ENCODE measurements around the gene KRTAP4-11.
"Not testable (repeated sequence)": the region's sequence is repeated elsewhere in the genome, so short reads cannot be mapped to it uniquely, and the experiment has no call there.

KRTAP4-11 gene

GRCh38 chr17:41123991-41124371, 5.8 kb upstream of the KRTAP4-11 start, which contains the start of gene KRTAP4-12:
Gene KRTAP4-12 (minus strand): TSS chr17:41124182. CDS start chr17:41124122, 60 bp downstream.
- DNase-seq (ENCODE audit: low spot score), result not testable (repeated sequence)

GRCh38 chr17:41123292-41123990, 5.3 kb upstream of the KRTAP4-11 start:
- not testable (repeated sequence) for DNase-seq (ENCODE audit: low spot score)

GRCh38 chr17:41121742-41122141, 3.6 kb upstream of the KRTAP4-11 start:
- no peak for DNase-seq (ENCODE audit: low spot score)

- not testable (repeated sequence) for DNase-seq (ENCODE audit: low spot score)
Measured at GRCh38 chr17:41119696-41120690, 1.8 kb upstream of the KRTAP4-11 start.

- no peak for DNase-seq (ENCODE audit: low spot score)
Measured at GRCh38 chr17:41118721-41119120, 548 bp upstream of the KRTAP4-11 start.

- DNase-seq (ENCODE audit: low spot score), result no peak
Measured at GRCh38 chr17:41116297-41116696, 1.9 kb downstream of the KRTAP4-11 start.

GRCh38 chr17:41111151-41111885, 6.9 kb downstream of the KRTAP4-11 start:
- no peak for DNase-seq (ENCODE audit: low spot score)

- not testable (repeated sequence) for DNase-seq (ENCODE audit: low spot score)
Measured at GRCh38 chr17:41108728-41109386, 9.3 kb downstream of the KRTAP4-11 start.

- no peak for DNase-seq (ENCODE audit: low spot score)
Measured at GRCh38 chr17:41107941-41108450, 10.2 kb downstream of the KRTAP4-11 start.

GRCh38 chr17:41105347-41105746, 12.8 kb downstream of the KRTAP4-11 start, which contains the start of gene KRTAP4-9:
Gene KRTAP4-9 (plus strand): TSS chr17:41105389. CDS start chr17:41105389, 0 bp downstream.
- not testable (repeated sequence) for DNase-seq (ENCODE audit: low spot score)

- DNase-seq (ENCODE audit: low spot score), result not testable (repeated sequence)
Measured at GRCh38 chr17:41104386-41105038, 13.7 kb downstream of the KRTAP4-11 start.

GRCh38 chr17:41103896-41104295, 14.3 kb downstream of the KRTAP4-11 start:
- DNase-seq (ENCODE audit: low spot score), result no peak

- no peak for DNase-seq (ENCODE audit: low spot score)
Measured at GRCh38 chr17:41101586-41102259, 16.4 kb downstream of the KRTAP4-11 start, which contains the start of gene KRTAP4-16. Gene KRTAP4-16 (minus strand): TSS chr17:41102209. CDS start chr17:41102209, 0 bp downstream.

- DNase-seq (ENCODE audit: low spot score), result not testable (repeated sequence)
Measured at GRCh38 chr17:41099682-41100480, 18.3 kb downstream of the KRTAP4-11 start.

- no peak for DNase-seq (ENCODE audit: low spot score)
Measured at GRCh38 chr17:41098481-41098880, 19.7 kb downstream of the KRTAP4-11 start.

GRCh38 chr17:41098042-41098441, 20.1 kb downstream of the KRTAP4-11 start, which contains the start of gene KRTAP4-8:
Gene KRTAP4-8 (minus strand): TSS chr17:41098142. CDS start chr17:41098084, 58 bp downstream.
- no peak for DNase-seq (ENCODE audit: low spot score)

GRCh38 chr17:41096055-41096454, 22.1 kb downstream of the KRTAP4-11 start:
- DNase-seq (ENCODE audit: low spot score), result no peak

- DNase-seq (ENCODE audit: low spot score), result not testable (repeated sequence)
Measured at GRCh38 chr17:41088760-41089352, 29.3 kb downstream of the KRTAP4-11 start.

Data from hematopoietic multipotent progenitor cell treated with erythropoietin and hydrocortisone succinate and interleukin-3 and kit ligand, for 15 days (in vitro differentiated cells).